ENCODE data around the gene ACOX3. TPM values are rescaled to one million over a fixed set of nuclear protein-coding genes. Genes with fewer than 3 reads are reported as not detected.

ACOX3 gene
- total RNA-seq, 1 experiment from 2014 or later: 21.0 TPM

DNA sequence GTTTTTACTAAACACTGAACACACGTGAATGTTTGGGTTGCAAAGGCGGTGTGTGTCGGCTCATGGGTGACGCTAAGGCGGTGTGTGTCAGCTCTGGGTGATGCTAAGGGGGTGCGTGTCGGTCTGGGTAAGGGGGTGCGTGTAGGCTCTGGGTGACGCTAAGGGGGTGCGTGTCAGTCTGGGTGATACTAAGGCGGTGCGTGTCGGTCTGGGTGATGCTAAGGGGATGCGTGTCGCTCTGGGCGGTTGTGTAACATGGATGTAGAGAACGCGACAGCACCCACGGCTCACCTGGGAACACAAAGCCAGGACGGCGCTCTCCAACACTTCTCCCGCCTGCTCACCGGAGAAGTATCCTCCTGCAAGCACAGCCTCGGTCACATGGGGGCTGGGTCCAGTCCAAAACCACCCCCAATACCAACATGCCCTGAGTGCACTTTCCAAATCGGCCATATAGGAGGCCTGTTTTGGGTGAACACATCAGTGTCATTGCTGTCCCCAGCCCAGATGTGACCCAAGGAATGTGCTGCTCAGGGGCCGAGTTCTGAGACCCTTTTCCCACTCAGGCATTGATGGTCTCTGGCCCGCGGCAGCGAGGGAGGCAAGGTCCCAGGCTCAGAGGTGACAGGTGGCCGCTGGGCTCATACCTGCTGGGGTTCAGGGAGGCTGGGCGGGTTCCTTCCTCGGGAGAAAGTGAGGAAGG, 67.1 kb downstream of the ACOX3 start:
- no peaks in the 10 kb centered on the region for H3K79me2 ChIP-seq (ENCODE audit: low read depth)
- no peaks in the 10 kb centered on the region for H3K9me2 ChIP-seq (ENCODE audit: insufficient read depth)
- no peak overlapping the region for H3K4me2 ChIP-seq
- H3K27ac ChIP-seq: no peak overlapping the region
- H2AFZ ChIP-seq: no peak overlapping the region
- no peaks in the 10 kb centered on the region for H3K36me3 ChIP-seq (ENCODE audit: low read depth)
- POLR2A ChIA-PET (ENCODE audit: unreplicated experiment): no interaction called here
- H3K9me3 ChIP-seq (ENCODE audit: insufficient read depth, low read depth): no peaks in the 10 kb centered on the region
- no peak overlapping the region for H3K4me3 ChIP-seq
- no TSS peak for BruUV-seq (replicated peaks)
- no peaks in the 10 kb centered on the region for H3K27me3 ChIP-seq (ENCODE audit: insufficient read depth, low read depth)
- no peaks in the 10 kb centered on the region for H4K20me1 ChIP-seq (ENCODE audit: insufficient read depth)
- DNase-seq: no peak
- TF ChIP-seq, protein P1, sequence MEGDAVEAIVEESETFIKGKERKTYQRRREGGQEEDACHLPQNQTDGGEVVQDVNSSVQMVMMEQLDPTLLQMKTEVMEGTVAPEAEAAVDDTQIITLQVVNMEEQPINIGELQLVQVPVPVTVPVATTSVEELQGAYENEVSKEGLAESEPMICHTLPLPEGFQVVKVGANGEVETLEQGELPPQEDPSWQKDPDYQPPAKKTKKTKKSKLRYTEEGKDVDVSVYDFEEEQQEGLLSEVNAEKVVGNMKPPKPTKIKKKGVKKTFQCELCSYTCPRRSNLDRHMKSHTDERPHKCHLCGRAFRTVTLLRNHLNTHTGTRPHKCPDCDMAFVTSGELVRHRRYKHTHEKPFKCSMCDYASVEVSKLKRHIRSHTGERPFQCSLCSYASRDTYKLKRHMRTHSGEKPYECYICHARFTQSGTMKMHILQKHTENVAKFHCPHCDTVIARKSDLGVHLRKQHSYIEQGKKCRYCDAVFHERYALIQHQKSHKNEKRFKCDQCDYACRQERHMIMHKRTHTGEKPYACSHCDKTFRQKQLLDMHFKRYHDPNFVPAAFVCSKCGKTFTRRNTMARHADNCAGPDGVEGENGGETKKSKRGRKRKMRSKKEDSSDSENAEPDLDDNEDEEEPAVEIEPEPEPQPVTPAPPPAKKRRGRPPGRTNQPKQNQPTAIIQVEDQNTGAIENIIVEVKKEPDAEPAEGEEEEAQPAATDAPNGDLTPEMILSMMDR (conservative IDR thresholded peaks at IDR 0.05): no peak
- TF ChIP-seq EZH2 (IDR thresholded peaks at IDR 0.05; ENCODE audit: low read depth): no peak
- no peaks in the 10 kb centered on the region for H3F3A ChIP-seq (ENCODE audit: insufficient read depth, low read depth)
- intact Hi-C loops (cut with micrococcal nuclease; ENCODE audit: unreplicated experiment): no loop called here
- no peaks in the 10 kb centered on the region for H3K4me1 ChIP-seq (replicated peaks; ENCODE audit: insufficient read depth)
- CTCF ChIA-PET: no interaction called here

DNA sequence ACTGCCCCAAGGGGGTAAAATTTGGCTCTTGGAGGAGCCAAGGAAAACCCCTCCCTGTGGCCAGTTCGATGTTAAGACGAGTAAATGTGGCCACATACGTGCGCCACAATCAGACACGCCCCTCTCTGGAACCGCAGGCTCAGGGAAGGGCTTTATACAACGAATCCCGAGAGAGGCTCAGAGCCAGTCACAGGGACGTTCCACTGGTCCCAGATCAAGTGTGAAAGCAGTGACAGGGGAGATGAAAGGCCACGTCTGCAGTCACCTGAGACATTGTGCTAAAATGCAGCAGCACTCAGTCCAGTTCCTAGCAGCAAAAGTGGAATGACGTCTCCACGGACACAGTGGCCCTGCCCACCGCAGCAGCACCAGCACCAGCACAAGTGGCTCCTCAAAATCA, 68.0 kb downstream of the ACOX3 start:
- no TSS peak for BruUV-seq (replicated peaks)
- H3K4me1 ChIP-seq (replicated peaks; ENCODE audit: insufficient read depth): no peaks in the 10 kb centered on the region
- no peak overlapping the region for H3K27ac ChIP-seq
- TF ChIP-seq, protein P1 (conservative IDR thresholded peaks at IDR 0.05): no peak
- TF ChIP-seq EZH2 (IDR thresholded peaks at IDR 0.05; ENCODE audit: low read depth): no peak
- H3K9me2 ChIP-seq (ENCODE audit: insufficient read depth): no peaks in the 10 kb centered on the region
- no peak overlapping the region for H3K4me3 ChIP-seq
- H3K9me3 ChIP-seq (ENCODE audit: insufficient read depth, low read depth): no peaks in the 10 kb centered on the region
- no peaks in the 10 kb centered on the region for H3K79me2 ChIP-seq (ENCODE audit: low read depth)
- H2AFZ ChIP-seq: no peak overlapping the region
- no peak overlapping the region for H3K4me2 ChIP-seq
- H3K27me3 ChIP-seq (ENCODE audit: insufficient read depth, low read depth): no peaks in the 10 kb centered on the region
- H3K36me3 ChIP-seq (ENCODE audit: low read depth): no peaks in the 10 kb centered on the region
- intact Hi-C loops (cut with micrococcal nuclease; ENCODE audit: unreplicated experiment): no loop called here
- CTCF ChIA-PET: no interaction called here
- no peaks in the 10 kb centered on the region for H3F3A ChIP-seq (ENCODE audit: insufficient read depth, low read depth)
- H4K20me1 ChIP-seq (ENCODE audit: insufficient read depth): no peaks in the 10 kb centered on the region
- DNase-seq: no peak
- POLR2A ChIA-PET (ENCODE audit: unreplicated experiment): no interaction called here

DNA sequence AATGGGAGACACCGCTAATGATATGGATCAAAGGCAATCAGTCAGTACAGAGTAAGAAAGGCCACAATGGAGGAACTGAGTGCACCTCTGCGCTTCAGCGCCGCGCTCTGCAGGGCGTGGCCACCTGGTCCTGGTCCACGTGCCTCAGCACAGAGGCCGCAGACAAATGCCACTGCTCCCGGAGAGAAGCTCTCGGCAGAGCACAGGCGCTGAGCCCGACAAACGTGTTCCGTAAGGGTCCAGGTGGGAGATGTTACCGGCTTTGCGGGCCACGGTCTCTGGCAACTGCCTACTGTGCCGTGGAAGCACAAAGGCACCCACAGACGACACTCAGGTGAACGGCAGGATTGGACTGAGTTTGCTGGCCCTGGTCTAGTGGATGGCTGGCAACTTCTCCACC, 68.9 kb downstream of the ACOX3 start:
- Histone ChIP-seq H3K4me3 (no peak overlapping the region), H3K27me3 (ENCODE audit: insufficient read depth, low read depth) (no peaks in the 10 kb centered on the region), H3K4me1 (replicated peaks; ENCODE audit: insufficient read depth) (no peaks in the 10 kb centered on the region), H4K20me1 (ENCODE audit: insufficient read depth) (no peaks in the 10 kb centered on the region), H3K27ac (no peak overlapping the region), H3K36me3 (ENCODE audit: low read depth) (no peaks in the 10 kb centered on the region), H3F3A (ENCODE audit: insufficient read depth, low read depth) (no peaks in the 10 kb centered on the region), H2AFZ (no peak overlapping the region), H3K9me3 (ENCODE audit: insufficient read depth, low read depth) (no peaks in the 10 kb centered on the region), H3K9me2 (ENCODE audit: insufficient read depth) (no peaks in the 10 kb centered on the region), H3K79me2 (ENCODE audit: low read depth) (no peaks in the 10 kb centered on the region), H3K4me2 (no peak overlapping the region)
- ChIA-PET CTCF (no interaction called here), POLR2A (ENCODE audit: unreplicated experiment) (no interaction called here)
- no TSS peak for BruUV-seq (replicated peaks)
- no peak for DNase-seq
- intact Hi-C loops (cut with micrococcal nuclease; ENCODE audit: unreplicated experiment): no loop called here
- TF ChIP-seq EZH2 (IDR thresholded peaks at IDR 0.05; ENCODE audit: low read depth): no peak
- TF ChIP-seq, protein P1 (conservative IDR thresholded peaks at IDR 0.05): no peak
